Epidermal melanocyte (primary cell): ENCODE measurements around the gene DUSP9.

Source experiments
- DNase-seq: peaks from one replicate; pipeline ENCODE4 v3.0.0; 2011; ENCODE audit warnings: low spot score; ENCODE audit not compliant: insufficient read length

The DUSP9 gene

GRCh38 chrX:153635788-153636668 is 11.0 kb upstream of the DUSP9 start:
- no peak for DNase-seq

GRCh38 chrX:153636716-153637115 is 10.3 kb upstream of the DUSP9 start:
- no peak for DNase-seq

GRCh38 chrX:153637121-153638040 is 9.6 kb upstream of the DUSP9 start:
- DNase-seq, result no peak

GRCh38 chrX:153638041-153638371 is 9.0 kb upstream of the DUSP9 start:
- DNase-seq, result no peak

DNA sequence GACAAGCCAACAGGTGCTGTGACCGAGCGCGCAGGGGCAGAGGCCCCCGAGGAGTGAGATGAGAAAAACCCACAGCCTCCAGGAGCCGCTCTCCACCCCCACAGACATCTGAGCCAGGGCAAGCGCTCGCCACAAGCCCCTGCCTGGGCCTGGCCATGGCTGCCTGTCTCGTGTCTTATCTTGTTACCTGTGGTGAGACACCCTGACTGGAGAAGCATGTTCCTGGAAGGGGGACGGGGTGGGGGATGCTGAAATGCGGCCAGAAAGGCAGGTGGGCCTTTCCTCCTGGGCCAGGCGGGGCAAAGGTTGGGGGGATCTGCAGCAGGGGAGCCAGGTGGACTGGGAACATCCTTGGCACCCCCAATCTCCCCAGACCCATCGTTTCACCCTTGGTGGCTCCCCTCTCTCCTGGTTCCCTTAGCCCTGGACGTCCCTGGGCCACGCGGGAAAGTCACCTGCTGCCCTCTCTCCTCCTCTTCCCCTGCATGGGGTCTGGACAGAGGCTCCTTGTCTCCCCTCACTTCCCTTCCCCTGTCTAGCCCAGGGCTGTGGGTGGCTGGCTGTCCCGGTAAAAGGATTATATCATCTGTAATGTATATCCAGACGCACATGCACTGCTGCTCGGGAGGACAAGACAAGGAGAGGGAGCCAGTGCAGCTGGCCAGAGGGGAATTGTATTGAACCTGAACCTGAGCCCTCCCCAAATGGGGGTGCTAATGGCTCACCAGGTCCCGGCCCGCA is 8.4 kb upstream of the DUSP9 start:
- DNase-seq, result no peak

DNA sequence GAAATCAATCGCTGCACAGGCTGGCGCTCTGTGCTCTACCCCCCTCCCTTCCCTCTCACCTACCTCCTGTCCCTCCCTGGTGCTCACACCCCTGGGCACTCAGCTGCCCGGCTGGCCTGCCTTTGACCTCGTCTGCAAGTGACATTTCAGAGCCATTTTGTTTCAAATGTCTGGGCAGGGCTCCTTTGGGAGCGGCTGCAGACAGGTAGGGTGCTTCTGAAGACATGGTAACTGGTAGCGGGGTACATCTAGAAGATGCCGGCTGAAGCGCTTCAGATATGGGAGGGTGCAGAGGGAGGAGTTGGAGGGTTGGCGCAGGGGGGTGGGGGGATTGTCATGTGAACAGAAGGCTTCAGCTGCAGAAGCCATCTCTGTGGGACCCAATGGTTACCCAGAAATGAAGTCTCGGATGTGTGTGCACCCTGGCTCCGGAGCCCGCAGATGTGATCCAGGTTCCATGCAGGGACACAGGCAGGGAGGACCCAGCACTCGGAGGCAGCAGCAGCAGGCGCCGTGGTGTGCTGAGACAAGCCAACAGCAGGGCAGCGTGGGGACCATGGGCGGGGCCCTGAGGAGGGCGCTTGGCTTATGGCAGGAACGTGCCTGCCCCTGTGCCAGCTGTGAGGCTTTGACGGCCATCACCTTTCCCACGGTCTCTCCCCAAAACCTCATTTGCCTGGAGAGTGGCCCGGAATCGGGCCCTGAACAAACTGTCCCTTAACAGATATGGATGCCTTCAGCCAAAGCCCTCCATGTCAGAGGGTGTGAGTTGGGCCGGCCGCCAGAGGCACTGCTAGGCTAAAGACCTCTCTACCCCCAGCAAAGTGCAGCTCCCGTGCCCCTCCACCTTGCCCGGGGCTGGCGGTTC is 7.6 kb upstream of the DUSP9 start:
- DNase-seq, result no peak

DNA sequence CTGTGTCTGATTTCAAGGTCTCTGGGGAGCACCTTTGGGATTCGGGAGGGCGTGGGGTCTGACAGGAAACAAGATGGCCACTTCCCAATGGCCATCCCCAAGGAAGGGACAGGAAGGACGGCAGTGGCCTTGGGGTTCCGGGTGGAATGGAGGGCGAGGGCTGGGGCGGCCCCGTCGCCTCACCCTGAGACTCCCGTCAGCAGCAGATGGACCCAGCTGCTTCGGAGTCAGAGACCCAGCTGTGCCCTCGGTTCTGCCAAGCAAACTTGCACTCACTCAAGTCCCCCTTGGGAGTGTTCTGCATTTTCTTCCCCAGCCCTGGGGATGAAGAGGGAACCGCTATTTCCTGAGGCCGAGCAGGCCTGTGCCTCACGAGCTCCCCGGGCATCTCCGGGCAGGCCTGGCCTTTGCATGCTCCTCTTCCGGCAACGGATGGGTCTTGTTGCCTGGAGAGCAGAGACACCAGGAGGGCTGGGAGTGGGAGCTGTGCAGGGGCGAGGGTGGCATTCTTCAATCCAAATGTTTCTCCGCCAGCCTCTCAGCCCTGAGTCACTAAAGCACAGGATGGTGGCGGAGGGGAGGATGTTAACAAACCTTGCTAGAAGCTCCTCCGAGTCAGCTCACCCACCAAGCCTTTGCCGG is 6.8 kb upstream of the DUSP9 start:
- no peak for DNase-seq

GRCh38 chrX:153640736-153641575 is 6.0 kb upstream of the DUSP9 start:
- no peak for DNase-seq

DNA sequence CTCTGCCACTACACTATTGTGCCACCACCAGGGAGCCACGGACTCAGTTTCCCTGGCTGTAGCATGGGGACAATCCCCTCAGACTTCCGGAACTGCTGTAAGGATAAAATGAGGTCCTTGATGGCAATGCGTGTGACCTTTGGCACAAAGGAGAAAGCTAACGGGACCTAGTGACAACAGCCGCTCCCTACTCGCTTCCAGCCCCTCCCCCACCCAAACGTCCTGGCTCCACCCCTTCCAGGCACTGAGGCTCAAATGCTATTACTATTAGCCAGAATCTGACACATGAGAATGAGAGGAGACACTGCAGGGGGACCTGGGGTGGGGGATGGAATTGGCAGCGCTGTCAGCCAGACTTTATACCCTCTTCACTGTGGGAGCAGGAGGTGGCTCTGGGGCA is 5.4 kb upstream of the DUSP9 start:
- DNase-seq, result no peak

- no peak for DNase-seq
These were observed 4.8 kb upstream of the DUSP9 start for GRCh38 chrX:153642051-153642654.

- DNase-seq, result no peak
These were observed 4.2 kb upstream of the DUSP9 start for GRCh38 chrX:153642655-153643430.

GRCh38 chrX:153643431-153644351 is 3.3 kb upstream of the DUSP9 start:
- no peak for DNase-seq

- DNase-seq, result no peak
These were observed 2.5 kb upstream of the DUSP9 start for GRCh38 chrX:153644356-153645125.

DNA sequence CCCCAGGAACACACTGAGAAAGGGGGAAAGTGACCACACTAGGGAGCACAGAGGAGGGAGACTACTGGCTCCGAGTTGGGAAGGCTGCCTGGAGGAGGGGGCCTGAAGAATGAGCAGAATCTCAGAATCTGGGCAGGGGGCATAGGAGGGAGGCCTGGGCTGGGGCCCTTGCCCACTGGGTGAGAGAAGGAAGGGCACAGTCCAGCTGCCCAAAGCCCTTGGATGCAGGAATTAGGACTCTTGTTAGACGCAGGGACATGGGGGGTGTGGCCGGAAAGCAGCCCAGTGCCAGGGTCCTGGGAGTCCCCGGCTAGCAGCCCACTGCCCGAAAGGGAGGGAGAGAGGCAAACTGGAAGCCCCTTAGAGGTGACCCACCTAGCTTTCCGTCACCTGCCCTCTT is 1.9 kb upstream of the DUSP9 start:
- DNase-seq, result no peak

DNA sequence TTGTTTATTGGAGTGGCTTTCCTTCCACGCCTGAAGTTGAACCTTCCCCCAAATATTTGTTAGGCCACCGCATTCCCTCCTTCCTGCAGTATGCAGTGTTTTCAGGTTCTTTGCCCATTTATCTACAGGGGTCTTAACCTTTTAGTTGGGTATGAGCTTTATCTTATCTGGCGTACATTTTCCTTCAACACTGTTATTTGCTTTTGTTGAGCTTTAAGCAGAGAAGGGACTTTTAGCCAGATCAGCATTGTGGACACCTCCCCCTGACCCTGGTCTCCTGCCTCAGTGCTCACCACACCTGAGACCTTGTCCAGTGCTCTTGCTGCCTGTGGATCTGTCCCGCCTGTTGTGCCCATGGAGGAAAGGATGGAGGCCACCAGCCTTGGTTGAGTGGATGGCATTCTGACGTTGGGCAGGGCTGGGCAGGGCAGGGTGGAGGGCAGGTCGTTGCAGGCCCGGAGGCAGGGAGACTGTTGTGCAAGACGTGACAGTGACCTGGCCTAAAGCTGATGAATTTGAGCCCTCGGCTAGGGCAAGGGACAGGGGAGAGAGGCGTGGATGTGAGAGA is 998 bp upstream of the DUSP9 start:
- no peak for DNase-seq
